Suprapubic skin (tissue), 4 donors: Measurements from ENCODE around the gene LRRC73. TPM values are rescaled to one million over a fixed set of nuclear protein-coding genes. Genes with fewer than 3 reads are reported as not detected.
"Not testable (repeated sequence)": the region's sequence is repeated elsewhere in the genome, so short reads cannot be mapped to it uniquely, and the experiment has no call there.

ENCODE experiments used
- DNase-seq, 2 donors: peaks; one replicate each; pipeline ENCODE4 v3.0.0-alpha.2; 2019; ENCODE audit warnings: low spot score in 2 of 2
- H3K27ac ChIP-seq: fragments of 200-600 bp; sonication (generic); one replicate; pipeline ENCODE4 v1.5.1; 2019
- H3K27me3 ChIP-seq: fragments of 200-600 bp; sonication (generic); one replicate; pipeline ENCODE4 v1.5.1; 2019
- H3K36me3 ChIP-seq: fragments of 200-600 bp; sonication (generic); one replicate; pipeline ENCODE4 v1.5.1; 2019
- H3K4me1 ChIP-seq: fragments of 200-600 bp; sonication (generic); one replicate; pipeline ENCODE4 v1.5.1; 2019
- H3K4me3 ChIP-seq: fragments of 200-600 bp; sonication (generic); one replicate; pipeline ENCODE4 v1.5.1; 2019; ENCODE audit warnings: mild to moderate bottlenecking
- H3K9me3 ChIP-seq: fragments of 200-600 bp; sonication (generic); one replicate; pipeline ENCODE4 v1.5.1; 2019
- EP300 ChIP-seq: sonication (generic); formaldehyde crosslinking; IDR thresholded peaks from one replicate; pipeline ENCODE4 v1.6.1; 2017; ENCODE audit warnings: antibody characterized with exemption
- POLR2A ChIP-seq, 2 donors: fragments of 450-650 bp; IDR thresholded peaks; one replicate each; pipeline ENCODE4 v1.6.1; 2017; ENCODE audit warnings: antibody characterized with exemption in 2 of 2, mild to moderate bottlenecking in 2 of 2, moderate library complexity in 2 of 2
- POLR2AphosphoS5 ChIP-seq, 3 donors: sonication (generic); formaldehyde crosslinking; IDR thresholded peaks; one replicate each; pipeline ENCODE4 v1.6.1; 2017; ENCODE audit warnings: antibody characterized with exemption in 3 of 3
- WGBS: methylation state at CpG from one replicate; pipeline ENCODE4 v1.1.5; 2018; 5-methylcytosine and 5-hydroxymethylcytosine counted together
- total RNA-seq, 4 donors: library from RNA; depleted of rRNA; stranded (reverse); fragments of >200 nt; gene quantifications; one replicate each; pipeline ENCODE4 v1.1.0, GENCODE V29; 2016
- TF ChIP-seq, protein P1 (sequence below), 2 donors: fragments of 200-600 bp in 1 of 2; fragments of 450-650 bp in 1 of 2; sonication (generic) in 1 of 2; IDR thresholded peaks; one replicate each; pipeline ENCODE4 v1.5.1; 2016 to 2019; ENCODE audit warnings: antibody characterized with exemption in 2 of 2, mild to moderate bottlenecking in 1 of 2, moderate library complexity in 1 of 2

Gene LRRC73
- total RNA-seq, 4 donors from 2014 or later = 0.34 to 0.42 TPM; not detected in 2

- no peak for TF ChIP-seq POLR2AphosphoS5 (IDR thresholded peaks at IDR 0.05)
- TF ChIP-seq EP300 = no peak
- TF ChIP-seq, protein P1, sequence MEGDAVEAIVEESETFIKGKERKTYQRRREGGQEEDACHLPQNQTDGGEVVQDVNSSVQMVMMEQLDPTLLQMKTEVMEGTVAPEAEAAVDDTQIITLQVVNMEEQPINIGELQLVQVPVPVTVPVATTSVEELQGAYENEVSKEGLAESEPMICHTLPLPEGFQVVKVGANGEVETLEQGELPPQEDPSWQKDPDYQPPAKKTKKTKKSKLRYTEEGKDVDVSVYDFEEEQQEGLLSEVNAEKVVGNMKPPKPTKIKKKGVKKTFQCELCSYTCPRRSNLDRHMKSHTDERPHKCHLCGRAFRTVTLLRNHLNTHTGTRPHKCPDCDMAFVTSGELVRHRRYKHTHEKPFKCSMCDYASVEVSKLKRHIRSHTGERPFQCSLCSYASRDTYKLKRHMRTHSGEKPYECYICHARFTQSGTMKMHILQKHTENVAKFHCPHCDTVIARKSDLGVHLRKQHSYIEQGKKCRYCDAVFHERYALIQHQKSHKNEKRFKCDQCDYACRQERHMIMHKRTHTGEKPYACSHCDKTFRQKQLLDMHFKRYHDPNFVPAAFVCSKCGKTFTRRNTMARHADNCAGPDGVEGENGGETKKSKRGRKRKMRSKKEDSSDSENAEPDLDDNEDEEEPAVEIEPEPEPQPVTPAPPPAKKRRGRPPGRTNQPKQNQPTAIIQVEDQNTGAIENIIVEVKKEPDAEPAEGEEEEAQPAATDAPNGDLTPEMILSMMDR (IDR thresholded peaks at IDR 0.05) = no peak
- no peak for TF ChIP-seq POLR2A (IDR thresholded peaks at IDR 0.05)
- no peaks in the 10 kb centered on the region for H3K9me3 ChIP-seq
- DNase-seq = no peak
- WGBS = 82% methylated on average over 1 of the region's 1 CpG
- H3K27ac ChIP-seq = no peak overlapping the region
- no peaks in the 10 kb centered on the region for H3K36me3 ChIP-seq
- H3K27me3 ChIP-seq = peaks cover 14% of the 10 kb centered on the region
- peaks cover 6% of the 10 kb centered on the region for H3K4me1 ChIP-seq
- no peak overlapping the region for H3K4me3 ChIP-seq
Observed at GRCh38 chr6:43471399-43471798, 38.7 kb downstream of the LRRC73 start.

- Histone ChIP-seq H3K4me3 (no peak overlapping the region), H3K27me3 (peaks cover 16% of the 10 kb centered on the region), H3K9me3 (no peaks in the 10 kb centered on the region), H3K27ac (no peak overlapping the region), H3K36me3 (no peaks in the 10 kb centered on the region), H3K4me1 (peaks cover 6% of the 10 kb centered on the region)
- TF ChIP-seq POLR2A (IDR thresholded peaks at IDR 0.05) (no peak), EP300 (no peak), POLR2AphosphoS5 (IDR thresholded peaks at IDR 0.05) (no peak)
- TF ChIP-seq, protein P1 (IDR thresholded peaks at IDR 0.05) = no peak
- DNase-seq = no peak
- WGBS = 88% methylated on average over 7 of the region's 7 CpGs
Observed at GRCh38 chr6:43469947-43470346, 40.2 kb downstream of the LRRC73 start.

DNA sequence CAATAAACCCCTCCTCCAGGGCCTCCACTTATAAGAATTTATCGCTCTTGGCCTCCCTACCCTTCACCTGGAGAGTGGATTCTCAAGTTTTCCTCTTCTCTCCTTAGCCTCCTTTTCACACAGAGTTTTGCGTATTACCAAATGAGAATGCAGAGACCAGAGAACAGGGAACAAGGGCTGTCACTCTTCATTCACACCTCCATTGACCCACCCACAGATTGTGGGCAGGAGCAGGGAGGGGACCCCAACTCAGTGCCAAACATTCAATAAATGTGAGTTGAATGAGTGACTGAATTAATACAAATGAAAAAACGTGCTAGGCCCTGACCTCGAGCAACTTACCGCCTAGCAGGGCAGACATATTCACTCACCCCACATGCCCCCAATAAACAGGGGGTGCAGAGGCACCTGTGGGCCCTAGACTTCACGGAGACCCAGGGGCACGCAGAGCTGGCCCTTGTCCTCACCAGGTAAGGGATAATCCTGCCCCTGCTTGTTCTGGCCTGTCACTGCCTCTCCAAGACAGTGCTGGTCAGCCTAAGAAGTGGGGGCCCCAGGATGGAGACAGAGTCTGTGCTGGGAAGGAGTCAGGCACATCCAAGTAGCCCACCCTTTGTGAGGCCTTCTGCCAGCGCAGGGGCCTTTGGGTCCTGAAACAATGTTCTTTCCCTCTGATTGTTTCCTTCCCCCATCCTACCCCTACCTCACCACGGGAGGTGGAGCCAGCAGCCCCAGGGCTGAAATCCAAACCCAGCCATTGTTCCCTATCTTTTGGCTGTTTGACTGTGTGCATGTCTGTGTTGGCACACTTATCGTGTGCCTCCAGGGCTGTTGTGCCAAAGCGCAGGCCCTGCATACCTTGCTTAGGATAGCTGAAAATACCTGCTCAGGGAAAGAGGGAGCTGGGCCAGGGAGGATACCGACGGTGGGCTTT, 41.1 kb downstream of the LRRC73 start:
- H3K4me1 ChIP-seq = peaks cover 6% of the 10 kb centered on the region
- TF ChIP-seq EP300 = no peak
- TF ChIP-seq, protein P1 (IDR thresholded peaks at IDR 0.05) = no peak
- no peak for TF ChIP-seq POLR2AphosphoS5 (IDR thresholded peaks at IDR 0.05)
- TF ChIP-seq POLR2A (IDR thresholded peaks at IDR 0.05) = no peak
- no peak for DNase-seq
- no peaks in the 10 kb centered on the region for H3K9me3 ChIP-seq
- no peak overlapping the region for H3K27ac ChIP-seq
- no peaks in the 10 kb centered on the region for H3K36me3 ChIP-seq
- WGBS = 61% methylated on average over 13 of the region's 13 CpGs
- peaks cover 18% of the 10 kb centered on the region for H3K27me3 ChIP-seq
- H3K4me3 ChIP-seq = no peak overlapping the region

- 80% methylated on average over 4 of the region's 4 CpGs for WGBS
- Histone ChIP-seq H3K27ac (no peak overlapping the region), H3K4me3 (no peak overlapping the region), H3K27me3 (peaks cover 23% of the 10 kb centered on the region), H3K4me1 (peaks cover 6% of the 10 kb centered on the region), H3K9me3 (no peaks in the 10 kb centered on the region), H3K36me3 (no peaks in the 10 kb centered on the region)
- TF ChIP-seq POLR2A (IDR thresholded peaks at IDR 0.05) (no peak), POLR2AphosphoS5 (IDR thresholded peaks at IDR 0.05) (no peak), EP300 (no peak)
- TF ChIP-seq, protein P1 (IDR thresholded peaks at IDR 0.05) = no peak
- no peak for DNase-seq
Observed at GRCh38 chr6:43468240-43468639, 41.9 kb downstream of the LRRC73 start.

DNA sequence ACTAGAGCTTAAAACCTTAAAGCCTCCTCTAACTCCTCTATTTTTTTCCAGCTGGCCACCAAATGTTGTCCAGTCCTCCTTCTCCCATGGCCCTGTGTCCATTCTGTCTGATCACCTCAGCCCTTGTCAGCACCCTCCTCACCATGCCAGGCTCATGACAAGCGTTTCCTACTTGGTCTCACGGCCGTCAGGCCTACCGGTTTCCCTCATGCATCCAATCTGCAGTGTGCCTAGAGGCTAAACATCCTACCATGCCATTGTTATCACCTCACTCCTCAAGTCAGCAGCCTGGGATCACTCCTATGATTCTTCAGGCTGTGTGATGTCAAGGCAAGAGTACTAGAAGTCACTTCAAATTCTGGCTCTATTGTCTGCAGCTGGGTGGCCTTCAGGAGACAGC, 42.4 kb downstream of the LRRC73 start:
- Histone ChIP-seq H3K9me3 (no peaks in the 10 kb centered on the region), H3K27ac (no peak overlapping the region), H3K27me3 (peaks cover 25% of the 10 kb centered on the region), H3K36me3 (no peaks in the 10 kb centered on the region), H3K4me1 (peaks cover 6% of the 10 kb centered on the region), H3K4me3 (no peak overlapping the region)
- TF ChIP-seq POLR2AphosphoS5 (IDR thresholded peaks at IDR 0.05) = no peak
- no peak for TF ChIP-seq POLR2A (IDR thresholded peaks at IDR 0.05)
- no peak for TF ChIP-seq EP300
- TF ChIP-seq, protein P1 (IDR thresholded peaks at IDR 0.05) = no peak
- WGBS = 82% methylated on average over 4 of the region's 4 CpGs
- DNase-seq = no peak

- peaks cover 28% of the 10 kb centered on the region for H3K27me3 ChIP-seq
- H3K4me3 ChIP-seq, DNase-seq, H3K36me3 ChIP-seq, H3K4me1 ChIP-seq, H3K9me3 ChIP-seq, H3K27ac ChIP-seq: not testable (repeated sequence)
- WGBS = 62% methylated on average over 5 of the region's 5 CpGs
Observed at GRCh38 chr6:43467265-43467664, 42.9 kb downstream of the LRRC73 start.
